IMR-90 (cell line): Measurements from ENCODE around the gene ST3GAL3. TPM values are rescaled to one million over a fixed set of nuclear protein-coding genes. Genes with fewer than 3 reads are reported as not detected.

Experiments used
- ATAC-seq: fragments of 200-7000 bp; cut with Tn5 transposase; 2 replicates; pipeline ENCODE4 v1.9.1; 2020; ENCODE audit warnings: low read depth, mild to moderate bottlenecking, moderate library complexity
- BruUV-seq: library from RNA; stranded (reverse); fragments of 400-500 nt; replicated peaks from 2 replicates; lab custom pipeline; 2021; lab: Mats Ljungman, UMichigan
- CTCF ChIA-PET: fragments of 300-600 bp; formaldehyde crosslinking; extraction: SDS; loops from one replicate; lab custom pipeline; 2021; ENCODE audit warnings: antibody characterized with exemption; lab: Yijun Ruan, JAX
- POLR2A ChIA-PET: fragments of 300-600 bp; sonication (Branson Sonifier 250); formaldehyde crosslinking; loops from one replicate; lab custom pipeline; 2022; ENCODE audit warnings: antibody characterized with exemption; ENCODE audit not compliant: unreplicated experiment; lab: Charles Lee
- DNase-seq: peaks from one replicate; pipeline ENCODE4 v3.0.0; 2013
- H2AFZ ChIP-seq: replicated peaks from 2 replicates; pipeline ENCODE3; 2013; ENCODE audit warnings: low read length, mild to moderate bottlenecking; ENCODE audit not compliant: poor library complexity
- H2AK5ac ChIP-seq: 2 replicates; pipeline ENCODE4 v1.6.1; 2013; ENCODE audit warnings: low read depth, low read length, inconsistent platforms
- H2AK9ac ChIP-seq: replicated peaks from 2 replicates; pipeline ENCODE3; 2013; ENCODE audit warnings: mild to moderate bottlenecking, low read depth, low read length, moderate library complexity; ENCODE audit not compliant: poor library complexity
- H2BK120ac ChIP-seq: 2 replicates; pipeline ENCODE4 v1.6.1; 2013; ENCODE audit warnings: low read depth, low read length, inconsistent platforms
- H2BK15ac ChIP-seq: 3 replicates; pipeline ENCODE4 v1.6.1; 2013; ENCODE audit warnings: low read depth, low read length, inconsistent platforms
- H2BK20ac ChIP-seq: 2 replicates; pipeline ENCODE4 v1.6.1; 2013; ENCODE audit warnings: low read depth, mild to moderate bottlenecking, inconsistent platforms, low read length, moderate library complexity
- H2BK5ac ChIP-seq: 2 replicates; pipeline ENCODE4 v1.6.1; 2013; ENCODE audit warnings: mild to moderate bottlenecking, low read depth, low read length, inconsistent platforms; ENCODE audit not compliant: poor library complexity, severe bottlenecking
- H3K14ac ChIP-seq: replicated peaks from 2 replicates; pipeline ENCODE4 v1.6.1; 2013; ENCODE audit warnings: low read depth, low read length, inconsistent platforms
- H3K18ac ChIP-seq: 2 replicates; pipeline ENCODE4 v1.6.1; 2013; ENCODE audit warnings: low read depth, low read length, control low read depth
- H3K23ac ChIP-seq: 2 replicates; pipeline ENCODE4 v1.6.1; 2013; ENCODE audit warnings: low read depth, low read length, inconsistent platforms
- H3K27ac ChIP-seq: 2 replicates; pipeline ENCODE4 v1.5.1; 2013; ENCODE audit warnings: mild to moderate bottlenecking, control low read depth, low read length; ENCODE audit not compliant: insufficient read depth
- H3K27me3 ChIP-seq: 2 replicates; pipeline ENCODE4 v1.6.1; 2013; ENCODE audit warnings: low read length; ENCODE audit not compliant: control insufficient read depth, insufficient read depth
- H3K36me3 ChIP-seq: 2 replicates; pipeline ENCODE4 v1.6.1; 2013; ENCODE audit warnings: low read length, mixed read lengths; ENCODE audit not compliant: control insufficient read depth, insufficient read depth
- H3K4ac ChIP-seq: 2 replicates; pipeline ENCODE4 v1.6.1; 2013; ENCODE audit warnings: low read depth, low read length, inconsistent platforms
- H3K4me1 ChIP-seq: 2 replicates; pipeline ENCODE4 v1.6.1; 2013; ENCODE audit warnings: low read length, mixed read lengths; ENCODE audit not compliant: control insufficient read depth, insufficient read depth
- H3K4me2 ChIP-seq: 2 replicates; pipeline ENCODE4 v1.6.1; 2013; ENCODE audit warnings: low read depth, mild to moderate bottlenecking, control low read depth, low read length, moderate library complexity
- H3K4me3 ChIP-seq: 2 replicates; pipeline ENCODE4 v1.5.1; 2013; ENCODE audit warnings: low read depth, mild to moderate bottlenecking, control low read depth, low read length, moderate library complexity; ENCODE audit not compliant: insufficient read depth
- H3K56ac ChIP-seq: 2 replicates; pipeline ENCODE4 v1.6.1; 2013; ENCODE audit warnings: low read length, inconsistent platforms; ENCODE audit not compliant: insufficient read depth; ENCODE audit errors: extremely low read depth
- H3K79me1 ChIP-seq, 2 experiments: 2 replicates each; pipeline ENCODE4 v1.6.1; 2013; ENCODE audit warnings: low read length in 2 of 2, inconsistent platforms in 1 of 2, low read depth in 1 of 2
- H3K9ac ChIP-seq: 2 replicates; pipeline ENCODE4 v1.6.1; 2013; ENCODE audit warnings: low read depth, low read length, control low read depth
- H3K9me1 ChIP-seq: 2 replicates; pipeline ENCODE4 v1.6.1; 2013; ENCODE audit warnings: low read length, inconsistent platforms; ENCODE audit not compliant: insufficient read depth
- H3K9me3 ChIP-seq: 2 replicates; pipeline ENCODE4 v1.6.1; 2013; ENCODE audit warnings: low read length; ENCODE audit not compliant: control insufficient read depth, insufficient read depth
- H4K20me1 ChIP-seq: 2 replicates; pipeline ENCODE4 v1.6.1; 2013; ENCODE audit warnings: low read length, inconsistent platforms; ENCODE audit not compliant: insufficient read depth
- H4K5ac ChIP-seq: 2 replicates; pipeline ENCODE4 v1.6.1; 2013; ENCODE audit warnings: mild to moderate bottlenecking, low read depth, low read length, control low read depth
- H4K8ac ChIP-seq, 2 experiments: 2 replicates each; pipeline ENCODE4 v1.6.1; 2013; ENCODE audit warnings: low read depth in 2 of 2, low read length in 2 of 2, control low read depth in 1 of 2, inconsistent platforms in 1 of 2
- H4K91ac ChIP-seq: 2 replicates; pipeline ENCODE4 v1.6.1; 2013; ENCODE audit warnings: low read depth, low read length, inconsistent platforms; ENCODE audit not compliant: insufficient read depth
- BHLHE40 ChIP-seq: fragments of 150-350 bp; IDR thresholded peaks from 2 replicates; pipeline ENCODE4 v1.6.1; 2016; ENCODE audit warnings: mild to moderate bottlenecking, low read depth, low read length
- CEBPB ChIP-seq: IDR thresholded peaks from 2 replicates; pipeline ENCODE4 v1.6.1; 2012; ENCODE audit warnings: low read depth, low read length, improper control_type of control experiment
- CTCF ChIP-seq: conservative IDR thresholded peaks from 2 replicates; pipeline ENCODE4 v1.5.1; 2012; ENCODE audit warnings: mild to moderate bottlenecking, low read depth, low read length, improper control_type of control experiment
- RAD21 ChIP-seq: IDR thresholded peaks from 2 replicates; pipeline ENCODE4 v1.6.1; 2012; ENCODE audit warnings: low read length, improper control_type of control experiment
- RCOR1 ChIP-seq: IDR thresholded peaks from 2 replicates; pipeline ENCODE4 v1.6.1; 2012; ENCODE audit warnings: mild to moderate bottlenecking, low read length, improper control_type of control experiment; ENCODE audit not compliant: insufficient replicate concordance
- RFX5 ChIP-seq: IDR thresholded peaks from 2 replicates; pipeline ENCODE4 v1.8.0; 2012; ENCODE audit warnings: low read depth, mild to moderate bottlenecking, low read length, moderate library complexity
- SMC3 ChIP-seq: fragments of 150-350 bp; IDR thresholded peaks from 2 replicates; pipeline ENCODE4 v1.6.1; 2016; ENCODE audit warnings: low read depth, mild to moderate bottlenecking, antibody characterized with exemption, low read length, moderate library complexity
- whole genome bisulfite sequencing, 2 experiments: methylation state at CpG; one replicate each; pipeline versions ENCODE4 v1.1.5 to v1.1.7; 2013; ENCODE audit warnings: missing lambda C conversion rate in 2 of 2; ENCODE audit not compliant: insufficient read length in 1 of 2; ENCODE audit errors: extremely low coverage in 2 of 2; 5-methylcytosine and 5-hydroxymethylcytosine counted together
- dilution Hi-C: fragments of 300-500 bp; cut with HindIII; formaldehyde crosslinking; loops from one replicate; pipeline ENCODE4 v1.14.3; 2018; ENCODE audit warnings: low sequenced_read_pairs; ENCODE audit not compliant: unreplicated experiment
- in situ Hi-C: fragments of 300-500 bp; cut with MboI; formaldehyde crosslinking; loops from 3 replicates; pipeline ENCODE4 v1.14.3; 2019; ENCODE audit warnings: low sequenced_read_pairs, inconsistent platforms, mixed read lengths
- intact Hi-C: fragments of 100-400 bp; cut with micrococcal nuclease; formaldehyde crosslinking; loops from 2 replicates; pipeline ENCODE4 v1.10.0; 2022
- polyA plus RNA-seq, 3 experiments: library from polyadenylated mRNA; depleted of rRNA; stranded (reverse); fragments of >200 nt; gene quantifications; 2 replicates each; pipeline ENCODE4 v1.2.3, GENCODE V29; 2012; ENCODE audit warnings: low replicate concordance in 1 of 3
- total RNA-seq: library from RNA; depleted of rRNA; stranded (reverse); fragments of >200 nt; gene quantifications from 2 replicates; pipeline ENCODE4 v1.2.3, GENCODE V29; 2012

ST3GAL3 gene
- total and polyA plus RNA-seq, 2 of the 4 experiments (the other 2 are of a cell fraction): 12.0 to 14.8 TPM

- TF ChIP-seq RAD21 (no peak), CTCF (no peak), RCOR1 (no peak), BHLHE40 (no peak)
Measured at GRCh38 chr1:43660355-43660754, 47.0 kb upstream of the ST3GAL3 start (continued).

- dilution Hi-C loops: no loop called here
- Histone ChIP-seq H2AK9ac (no peak overlapping the region), H2AK5ac (no peak overlapping the region)
Measured at GRCh38 chr1:43664369-43664768, 43.0 kb upstream of the ST3GAL3 start.

More at GRCh38 chr1:43664369-43664768, 43.0 kb upstream of the ST3GAL3 start:
- H3K4me2 ChIP-seq: no peak overlapping the region
- CTCF ChIA-PET: no interaction called here
- H3K4me1 ChIP-seq: no peaks in the 10 kb centered on the region
- H2BK120ac ChIP-seq: no peak overlapping the region
- H3K79me1 ChIP-seq: peaks cover 14 to 46% of the 10 kb centered on the region in 2 experiments; a peak in 3 of 4 replicates
- no TSS peak for BruUV-seq
- H3K4me3 ChIP-seq: no peak overlapping the region
- TF ChIP-seq CEBPB (no peak), SMC3 (no peak), RCOR1 (no peak), CTCF (no peak), RFX5 (no peak)
- H4K91ac ChIP-seq: no peak overlapping the region
- POLR2A ChIA-PET: no interaction called here
- no peak overlapping the region for H3K9ac ChIP-seq
- intact Hi-C loops: no loop called here
- no peak overlapping the region for H4K8ac ChIP-seq
- H3K27ac ChIP-seq: no peak overlapping the region
- H3K4ac ChIP-seq: no peak overlapping the region
- H2BK15ac ChIP-seq: no peak overlapping the region
- no peak overlapping the region for H2BK5ac ChIP-seq
- peaks cover 4% of the 10 kb centered on the region for H3K9me1 ChIP-seq
- DNase-seq (no peak), ATAC-seq (no peak)
- peaks cover 11% of the 10 kb centered on the region for H4K20me1 ChIP-seq
- no peak overlapping the region for H3K18ac ChIP-seq
- H3K36me3 ChIP-seq: peaks cover 79% of the 10 kb centered on the region
- in situ Hi-C loops: no loop called here
- no peak overlapping the region for H2BK20ac ChIP-seq
- H2AFZ ChIP-seq: no peak overlapping the region
- no CpG with 5 or more reads among the region's 4 CpGs for WGBS, 2 experiments
- no peaks in the 10 kb centered on the region for H3K27me3 ChIP-seq
- H3K14ac ChIP-seq: no peak overlapping the region
- no peaks in the 10 kb centered on the region for H3K9me3 ChIP-seq
- no peak overlapping the region for H3K56ac ChIP-seq
- no peak overlapping the region for H4K5ac ChIP-seq
- no peak overlapping the region for H3K23ac ChIP-seq
